Naive thymus-derived CD4-positive, alpha-beta T cell (primary cell): ENCODE data around the gene CEP250. TPM values are rescaled to one million over a fixed set of nuclear protein-coding genes. Genes with fewer than 3 reads are reported as not detected.

Experiments used
- ATAC-seq: fragments of 150-1000 bp; cut with Tn5 transposase; 2 replicates; pipeline ENCODE4 v1.10.0; 2021; ENCODE audit warnings: mild to moderate bottlenecking, moderate library complexity
- CTCF ChIA-PET: fragments of 350-600 bp; sonication (Branson Sonifier 250); formaldehyde crosslinking; loops from one replicate; lab custom pipeline; 2021; ENCODE audit warnings: antibody characterized with exemption; lab: Charles Lee
- POLR2A ChIA-PET: fragments of 350-600 bp; sonication (Branson Sonifier 250); formaldehyde crosslinking; loops from one replicate; lab custom pipeline; 2021; ENCODE audit warnings: antibody characterized with exemption, inconsistent platforms; lab: Charles Lee
- DNase-seq, 9 donors: peaks; one replicate each; pipeline versions ENCODE4 v3.0.0 to v3.0.0-alpha.2; 2020 to 2022; ENCODE audit warnings: mixed read lengths in 1 of 9
- H3K27ac ChIP-seq: one replicate; pipeline ENCODE4 v1.7.0; 2013; ENCODE audit warnings: mild to moderate bottlenecking, low read depth, low read length, moderate library complexity
- H3K27me3 ChIP-seq, 2 donors: one replicate each; pipeline ENCODE4 v1.7.0; 2013; ENCODE audit warnings: low read length in 2 of 2, mild to moderate bottlenecking in 2 of 2, moderate library complexity in 2 of 2; ENCODE audit not compliant: control insufficient read depth in 2 of 2, insufficient read depth in 2 of 2
- H3K36me3 ChIP-seq, 3 experiments: 1 replicate in 2 of 3; 2 replicates in 1 of 3; pipeline ENCODE4 v1.7.0; 2013; ENCODE audit warnings: low read length in 3 of 3, mild to moderate bottlenecking in 3 of 3, moderate library complexity in 1 of 3; ENCODE audit not compliant: insufficient read depth in 3 of 3, control insufficient read depth in 2 of 3
- H3K4me1 ChIP-seq, 2 donors: one replicate each; pipeline ENCODE4 v1.7.0; 2013; ENCODE audit warnings: low read length in 2 of 2, mild to moderate bottlenecking in 2 of 2, moderate library complexity in 1 of 2; ENCODE audit not compliant: control insufficient read depth in 2 of 2, insufficient read depth in 2 of 2
- H3K4me3 ChIP-seq: 2 replicates; pipeline ENCODE4 v1.7.0; 2013; ENCODE audit warnings: mild to moderate bottlenecking, low read length
- H3K9me3 ChIP-seq, 3 experiments: 1 replicate in 2 of 3; 2 replicates in 1 of 3; pipeline ENCODE4 v1.7.0; 2013; ENCODE audit warnings: low read length in 3 of 3; ENCODE audit not compliant: control insufficient read depth in 2 of 3
- H3K27ac Mint-ChIP-seq, 9 donors: one replicate each; pipeline ENCODE4 v1.8.0; 2020 to 2022; ENCODE audit warnings: mixed read lengths in 9 of 9, mild to moderate bottlenecking in 8 of 9, moderate library complexity in 5 of 9, inconsistent platforms in 2 of 9
- H3K27me3 Mint-ChIP-seq, 5 donors: one replicate each; pipeline ENCODE4 v1.8.0; 2021 to 2022; ENCODE audit warnings: mixed read lengths in 5 of 5, mild to moderate bottlenecking in 1 of 5
- H3K36me3 Mint-ChIP-seq, 5 donors: one replicate each; pipeline ENCODE4 v1.8.0; 2020 to 2022; ENCODE audit warnings: mixed read lengths in 5 of 5, mild to moderate bottlenecking in 3 of 5, inconsistent platforms in 1 of 5
- H3K4me1 Mint-ChIP-seq, 7 donors: one replicate each; pipeline ENCODE4 v1.8.0; 2020 to 2022; ENCODE audit warnings: mixed read lengths in 7 of 7, mild to moderate bottlenecking in 3 of 7, inconsistent platforms in 1 of 7
- H3K4me3 Mint-ChIP-seq, 10 donors: one replicate each; pipeline ENCODE4 v1.8.0; 2020 to 2022; ENCODE audit warnings: mild to moderate bottlenecking in 10 of 10, mixed read lengths in 10 of 10, moderate library complexity in 6 of 10, inconsistent platforms in 2 of 10
- H3K9me3 Mint-ChIP-seq, 11 donors: one replicate each; pipeline ENCODE4 v1.8.0; 2020 to 2022; ENCODE audit warnings: mixed read lengths in 11 of 11, mild to moderate bottlenecking in 4 of 11, inconsistent platforms in 1 of 11, moderate library complexity in 1 of 11
- intact Hi-C, 2 donors: fragments of 100-400 bp; cut with micrococcal nuclease; formaldehyde crosslinking; loops; one replicate each; pipeline ENCODE4 v1.15.1; 2023
- polyA plus RNA-seq, 2 donors: library from polyadenylated mRNA; unstranded; fragments of 300-500 nt; fragmentation: Illumina TruSeq; gene quantifications; one replicate each; pipeline ENCODE4 v1.2.3, GENCODE V29; 2021
- total RNA-seq, 6 experiments: library from RNA in 5 of 6; stranded (reverse) in 5 of 6; gene quantifications; 1 replicate in 5 of 6; 2 replicates in 1 of 6; pipeline ENCODE4 v1.2.3 and lab custom pipeline; 2021 to 2026

The CEP250 gene
- total and polyA plus RNA-seq, 7 experiments from 2014 or later, result 7.7 to 75.0 (median 50.2) TPM

- Mint-ChIP-seq H3K4me1 (no peaks in the 10 kb centered on the region), H3K36me3 (peaks cover 0 to 16% (median 0%) of the 10 kb centered on the region in 5 donors), H3K27me3 (no peaks in the 10 kb centered on the region), H3K4me3 (no peak overlapping the region), H3K27ac (peak overlapping the region in 1 of 9 donors; percentile 9), H3K9me3 (no peaks in the 10 kb centered on the region)
- Histone ChIP-seq H3K27me3 (no peaks in the 10 kb centered on the region), H3K4me3 (no peak overlapping the region), H3K4me1 (no peaks in the 10 kb centered on the region), H3K36me3 (peaks cover 0 to 28% (median 0%) of the 10 kb centered on the region in 3 experiments), H3K9me3 (no peaks in the 10 kb centered on the region), H3K27ac (no peak overlapping the region)
- intact Hi-C loops, result loop anchor here in 1 of 2 donors (1.0 kb wide), 1 partner anchor 323 kb away; no protein-coding TSS in a partner anchor
- DNase-seq (peak in 5 of 9 donors; percentile 14 to 23 (median 16)), ATAC-seq (peak; percentile 65)
- ChIA-PET CTCF (interaction anchor here (0.7 kb wide), 1 partner anchor 54 kb away, joined by 7 read pairs; the partner anchor contains the start of gene SPAG4), POLR2A (no interaction called here)
Measured at GRCh38 chr20:35561268-35561667, 105.9 kb downstream of the CEP250 start.

DNA sequence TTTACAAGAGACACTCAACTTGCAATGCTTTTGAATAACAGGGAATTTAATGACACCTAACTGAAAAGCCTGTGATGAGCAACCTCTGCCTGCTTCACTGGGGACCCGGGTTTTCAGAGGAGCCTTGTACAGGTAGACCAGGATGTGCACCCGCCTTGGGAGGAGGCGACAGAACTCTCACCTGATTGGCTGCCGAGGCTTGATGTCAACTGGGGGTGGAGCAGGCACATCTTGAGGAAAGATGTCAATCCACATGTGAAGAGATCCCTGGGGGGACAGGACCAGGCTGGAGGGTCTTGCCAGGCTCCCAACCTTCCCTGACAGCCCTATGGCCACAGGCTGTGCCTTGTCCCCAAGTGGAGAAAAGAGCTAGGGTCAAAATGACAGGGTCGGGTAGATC lies 106.3 kb downstream of the CEP250 start:
- Histone ChIP-seq H3K4me1 (no peaks in the 10 kb centered on the region), H3K4me3 (no peak overlapping the region), H3K9me3 (no peaks in the 10 kb centered on the region), H3K27me3 (no peaks in the 10 kb centered on the region), H3K36me3 (peaks cover 0 to 24% (median 0%) of the 10 kb centered on the region in 3 experiments), H3K27ac (no peak overlapping the region)
- no peak for DNase-seq
- H3K27ac Mint-ChIP-seq, result peak overlapping the region in 1 of 9 donors; percentile 9
- ChIA-PET POLR2A (no interaction called here), CTCF (interaction anchor here (0.6 to 0.7 kb wide), 3 partner anchors 15 to 275 kb away, joined by 3 to 7 read pairs (median 4); partner anchors contain the start of gene SPAG4)
- intact Hi-C loops, result loop anchor here in 1 of 2 donors (1.0 kb wide), 1 partner anchor 323 kb away; no protein-coding TSS in a partner anchor
- no peak overlapping the region for H3K4me3 Mint-ChIP-seq
- no peaks in the 10 kb centered on the region for H3K4me1 Mint-ChIP-seq
- H3K36me3 Mint-ChIP-seq, result peaks cover 0 to 13% (median 0%) of the 10 kb centered on the region in 5 donors
- no peaks in the 10 kb centered on the region for H3K9me3 Mint-ChIP-seq
- ATAC-seq, result no peak
- H3K27me3 Mint-ChIP-seq, result no peaks in the 10 kb centered on the region

GRCh38 chr20:35562541-35563110 lies 107.2 kb downstream of the CEP250 start:
- Histone ChIP-seq H3K36me3 (peaks cover 0 to 14% (median 0%) of the 10 kb centered on the region in 3 experiments), H3K4me1 (no peaks in the 10 kb centered on the region), H3K9me3 (no peaks in the 10 kb centered on the region), H3K27ac (no peak overlapping the region), H3K27me3 (no peaks in the 10 kb centered on the region), H3K4me3 (no peak overlapping the region)
- Mint-ChIP-seq H3K36me3 (peaks cover 0 to 9% (median 0%) of the 10 kb centered on the region in 5 donors), H3K27me3 (peaks cover 0 to 4% (median 0%) of the 10 kb centered on the region in 5 donors), H3K4me3 (no peak overlapping the region), H3K4me1 (no peaks in the 10 kb centered on the region), H3K27ac (no peak overlapping the region), H3K9me3 (no peaks in the 10 kb centered on the region)
- ATAC-seq (no peak), DNase-seq (no peak)
- intact Hi-C loops, result no loop called here
- CTCF ChIA-PET, result interaction anchor here (0.7 kb wide), 1 partner anchor 304 kb away, joined by 4 read pairs; no protein-coding TSS in a partner anchor
- POLR2A ChIA-PET, result interaction anchor here (0.5 kb wide), 1 partner anchor 353 kb away, joined by 3 read pairs; no protein-coding TSS in a partner anchor

- no peak overlapping the region for H3K4me3 Mint-ChIP-seq
- H3K9me3 Mint-ChIP-seq, result no peaks in the 10 kb centered on the region
- ATAC-seq, result no peak
- peaks cover 0 to 9% (median 0%) of the 10 kb centered on the region in 3 experiments for H3K36me3 ChIP-seq
- H3K27ac Mint-ChIP-seq, result no peak overlapping the region
- peaks cover 0 to 3% (median 0%) of the 10 kb centered on the region in 7 donors for H3K4me1 Mint-ChIP-seq
- peaks cover 0 to 6% (median 0%) of the 10 kb centered on the region in 5 donors for H3K27me3 Mint-ChIP-seq
- ChIA-PET POLR2A (interaction anchor here (0.6 kb wide), 1 partner anchor 16 kb away, joined by 3 read pairs; no protein-coding TSS in a partner anchor), CTCF (interaction anchor here (0.5 to 0.6 kb wide), 2 partner anchors 56 to 121 kb away, joined by 3 read pairs; no protein-coding TSS in a partner anchor)
- H3K36me3 Mint-ChIP-seq, result no peaks in the 10 kb centered on the region
- no peaks in the 10 kb centered on the region for H3K27me3 ChIP-seq
- no peak for DNase-seq
- no peaks in the 10 kb centered on the region for H3K9me3 ChIP-seq
- H3K4me3 ChIP-seq, result no peak overlapping the region
- intact Hi-C loops, result no loop called here
- no peak overlapping the region for H3K27ac ChIP-seq
- no peaks in the 10 kb centered on the region for H3K4me1 ChIP-seq
Measured at GRCh38 chr20:35563834-35564233, 108.4 kb downstream of the CEP250 start.

- Mint-ChIP-seq H3K9me3 (no peaks in the 10 kb centered on the region), H3K4me1 (peaks cover 0 to 3% (median 0%) of the 10 kb centered on the region in 7 donors), H3K4me3 (no peak overlapping the region), H3K27ac (peak overlapping the region in 1 of 9 donors; percentile 62), H3K36me3 (no peaks in the 10 kb centered on the region), H3K27me3 (peaks cover 0 to 6% (median 0%) of the 10 kb centered on the region in 5 donors)
- no peak for ATAC-seq
- H3K27me3 ChIP-seq, result no peaks in the 10 kb centered on the region
- H3K4me3 ChIP-seq, result no peak overlapping the region
- DNase-seq, result no peak
- no peaks in the 10 kb centered on the region for H3K4me1 ChIP-seq
- intact Hi-C loops, result no loop called here
- H3K27ac ChIP-seq, result no peak overlapping the region
- no peaks in the 10 kb centered on the region for H3K36me3 ChIP-seq
- ChIA-PET CTCF (no interaction called here), POLR2A (no interaction called here)
- no peaks in the 10 kb centered on the region for H3K9me3 ChIP-seq
Measured at GRCh38 chr20:35564905-35565304, 109.5 kb downstream of the CEP250 start.

GRCh38 chr20:35568645-35569044 lies 113.2 kb downstream of the CEP250 start:
- DNase-seq (no peak), ATAC-seq (no peak)
- Mint-ChIP-seq H3K27me3 (peaks cover 0 to 8% (median 0%) of the 10 kb centered on the region in 5 donors), H3K27ac (peak overlapping the region in 1 of 9 donors; percentile 48), H3K4me1 (peaks cover 0 to 3% (median 0%) of the 10 kb centered on the region in 7 donors), H3K9me3 (peaks cover 2 to 20% (median 6%) of the 10 kb centered on the region in 11 donors), H3K36me3 (peaks cover 3 to 5% (median 4%) of the 10 kb centered on the region in 5 donors), H3K4me3 (no peak overlapping the region)
- Histone ChIP-seq H3K27me3 (no peaks in the 10 kb centered on the region), H3K4me3 (no peak overlapping the region), H3K4me1 (no peaks in the 10 kb centered on the region), H3K36me3 (no peaks in the 10 kb centered on the region), H3K27ac (no peak overlapping the region), H3K9me3 (no peaks in the 10 kb centered on the region)
- ChIA-PET CTCF (no interaction called here), POLR2A (no interaction called here)
- intact Hi-C loops, result no loop called here
